NB4 (cell line): Measurements from ENCODE around the gene NEK11.
"Not testable (repeated sequence)": the region's sequence is repeated elsewhere in the genome, so short reads cannot be mapped to it uniquely, and the experiment has no call there.

Source experiments
- CTCF ChIP-seq: IDR thresholded peaks from one replicate; pipeline ENCODE4 v1.5.1; 2012; ENCODE audit warnings: low read depth, low read length
- MAX ChIP-seq: IDR thresholded peaks from 2 replicates; pipeline ENCODE4 v1.6.1; 2011; ENCODE audit warnings: low read depth, low read length
- POLR2A ChIP-seq: IDR thresholded peaks from 2 replicates; pipeline ENCODE4 v1.6.1; 2011; ENCODE audit warnings: mild to moderate bottlenecking; ENCODE audit not compliant: insufficient read length; ENCODE audit errors: extremely low read depth

GRCh38 chr3:131361066-131361463 is 334.4 kb downstream of the NEK11 start:
- TF ChIP-seq POLR2A, CTCF, MAX: not testable (repeated sequence)
